SK-N-SH (cell line): ENCODE data around the gene PDE9A. TPM values are rescaled to one million over a fixed set of nuclear protein-coding genes. Genes with fewer than 3 reads are reported as not detected.

Source experiments
- CTCF ChIA-PET: fragments of 300-600, 350-600 bp; formaldehyde crosslinking; extraction: SDS; loops from one replicate; lab custom pipeline; 2021; lab: Yijun Ruan, JAX
- POLR2A ChIA-PET: fragments of 350-600 bp; sonication (Branson Sonifier 250); formaldehyde crosslinking; extraction: SDS; loops from one replicate; lab custom pipeline; 2020; ENCODE audit warnings: antibody characterized with exemption, inconsistent platforms; lab: Yijun Ruan, JAX
- DNase-seq: peaks from one replicate; pipeline ENCODE4 v3.0.0; 2012
- H2AFZ ChIP-seq: fragments of 200-600 bp; sonication (generic); 2 replicates; pipeline ENCODE4 v1.8.1; 2016; ENCODE audit warnings: antibody characterized with exemption, mild to moderate bottlenecking, low read depth
- H3F3A ChIP-seq: fragments of 200-600 bp; sonication (generic); replicated peaks from 2 replicates; pipeline ENCODE3; 2016; ENCODE audit warnings: antibody characterized with exemption, mild to moderate bottlenecking; ENCODE audit not compliant: insufficient read depth
- H3K27ac ChIP-seq, 2 experiments: fragments of 200-500 bp in 1 of 2; fragments of 200-600 bp in 1 of 2; sonication (Bioruptor generic) in 1 of 2; sonication (generic), shearing (Covaris generic) in 1 of 2; 2 replicates each; pipeline versions ENCODE4 v1.5.1 to v1.6.1; 2014 to 2016; ENCODE audit warnings: low read depth in 2 of 2, inconsistent platforms in 1 of 2, low read length in 1 of 2, mild to moderate bottlenecking in 1 of 2, mixed read lengths in 1 of 2
- H3K27me3 ChIP-seq: fragments of 200-600 bp; sonication (generic), shearing (Covaris generic); 2 replicates; pipeline ENCODE4 v1.6.1; 2016; ENCODE audit warnings: mixed run types; ENCODE audit not compliant: insufficient read depth
- H3K36me3 ChIP-seq, 2 experiments: fragments of 200-500 bp in 1 of 2; fragments of 200-600 bp in 1 of 2; sonication (Bioruptor generic) in 1 of 2; sonication (generic) in 1 of 2; replicated peaks in 1 of 2; 2 replicates each; pipeline versions ENCODE3 to v1.5.1; 2014 to 2016; ENCODE audit warnings: low read length in 1 of 2, mild to moderate bottlenecking in 1 of 2; ENCODE audit not compliant: insufficient read depth in 2 of 2, control insufficient read depth in 1 of 2
- H3K4me1 ChIP-seq, 2 experiments: fragments of 200-500 bp in 1 of 2; fragments of 200-600 bp in 1 of 2; sonication (Bioruptor generic) in 1 of 2; sonication (generic), shearing (Covaris generic) in 1 of 2; 2 replicates each; pipeline versions ENCODE4 v1.5.1 to v1.6.1; 2014 to 2016; ENCODE audit warnings: low read depth in 1 of 2, low read length in 1 of 2, mixed run types in 1 of 2; ENCODE audit not compliant: insufficient read depth in 2 of 2, control insufficient read depth in 1 of 2
- H3K4me2 ChIP-seq: fragments of 200-600 bp; sonication (generic), shearing (Covaris generic); 2 replicates; pipeline ENCODE4 v1.6.1; 2017; ENCODE audit warnings: mixed run types
- H3K4me3 ChIP-seq, 2 experiments: fragments of 200-500 bp in 1 of 2; fragments of 200-600 bp in 1 of 2; sonication (Bioruptor generic) in 1 of 2; sonication (generic), shearing (Covaris generic) in 1 of 2; 2 replicates each; pipeline versions ENCODE4 v1.5.1 to v1.8.1; 2014 to 2016; ENCODE audit warnings: low read depth in 2 of 2, inconsistent platforms in 1 of 2, low read length in 1 of 2, mild to moderate bottlenecking in 1 of 2, mixed read lengths in 1 of 2, moderate library complexity in 1 of 2
- H3K79me2 ChIP-seq: fragments of 200-600 bp; sonication (generic); 2 replicates; pipeline ENCODE4 v1.8.1; 2017; ENCODE audit warnings: mild to moderate bottlenecking; ENCODE audit not compliant: insufficient read depth
- H3K9ac ChIP-seq: fragments of 200-600 bp; sonication (generic); 2 replicates; pipeline ENCODE4 v1.6.1; 2017; ENCODE audit warnings: mixed run types
- H3K9me2 ChIP-seq: fragments of 200-600 bp; sonication (generic); 2 replicates; pipeline ENCODE4 v1.6.1; 2017; ENCODE audit warnings: mixed run types
- H3K9me3 ChIP-seq: fragments of 200-600 bp; sonication (generic); 2 replicates; pipeline ENCODE4 v1.6.1; 2017; ENCODE audit warnings: mixed run types, mild to moderate bottlenecking, moderate library complexity
- H4K20me1 ChIP-seq: fragments of 200-600 bp; sonication (generic); 2 replicates; pipeline ENCODE4 v1.6.1; 2017; ENCODE audit warnings: mild to moderate bottlenecking, mixed run types; ENCODE audit not compliant: insufficient read depth
- CHD2 ChIP-seq: fragments of 150-350 bp; IDR thresholded peaks from 2 replicates; pipeline ENCODE4 v1.6.1; 2018; ENCODE audit warnings: low read length; ENCODE audit not compliant: partially characterized antibody
- ELF1 ChIP-seq: IDR thresholded peaks from 2 replicates; pipeline ENCODE4 v1.4.0; 2012
- EP300 ChIP-seq, 2 experiments: IDR thresholded peaks; 2 replicates each; pipeline versions ENCODE4 v1.4.0 to v1.6.1; 2012; ENCODE audit warnings: borderline replicate concordance in 1 of 2, low read depth in 1 of 2, low read length in 1 of 2
- EZH2phosphoT487 ChIP-seq: fragments of 200-600 bp; sonication (generic); IDR thresholded peaks from 2 replicates; pipeline ENCODE4 v1.6.1; 2017; ENCODE audit warnings: low read depth, mixed run types, mild to moderate bottlenecking, antibody characterized with exemption, moderate library complexity, borderline replicate concordance
- FOSL2 ChIP-seq: IDR thresholded peaks from 2 replicates; pipeline ENCODE4 v1.4.0; 2012; ENCODE audit warnings: low read depth, mild to moderate bottlenecking, moderate library complexity, borderline replicate concordance
- FOXJ3 ChIP-seq: sonication (generic); formaldehyde crosslinking; IDR thresholded peaks from 2 replicates; pipeline ENCODE4 v1.5.1; 2020; ENCODE audit warnings: mild to moderate bottlenecking, missing genetic modification reagents
- GABPA ChIP-seq: IDR thresholded peaks from 2 replicates; pipeline ENCODE4 v1.4.0; 2012; ENCODE audit warnings: low read depth, mild to moderate bottlenecking
- GATA2 ChIP-seq: sonication (generic); formaldehyde crosslinking; IDR thresholded peaks from 2 replicates; pipeline ENCODE4 v1.5.0; 2020; ENCODE audit warnings: mild to moderate bottlenecking, missing genetic modification reagents
- RAD21 ChIP-seq: IDR thresholded peaks from 2 replicates; pipeline ENCODE4 v1.6.1; 2012; ENCODE audit warnings: mild to moderate bottlenecking, low read length
- RCOR1 ChIP-seq: fragments of 150-350 bp; IDR thresholded peaks from 2 replicates; pipeline ENCODE4 v1.6.1; 2017; ENCODE audit warnings: antibody characterized with exemption, low read length
- RXRA ChIP-seq: IDR thresholded peaks from 2 replicates; pipeline ENCODE4 v1.4.0; 2012; ENCODE audit warnings: low read depth, mild to moderate bottlenecking, borderline replicate concordance
- SIN3A ChIP-seq: IDR thresholded peaks from 2 replicates; pipeline ENCODE4 v1.6.1; 2012; ENCODE audit warnings: low read depth, mild to moderate bottlenecking, low read length, moderate library complexity, borderline replicate concordance
- TAF1 ChIP-seq: IDR thresholded peaks from 2 replicates; pipeline ENCODE4 v1.6.1; 2012; ENCODE audit warnings: low read depth, mild to moderate bottlenecking, low read length, moderate library complexity, borderline replicate concordance
- TCF12 ChIP-seq: IDR thresholded peaks from 2 replicates; pipeline ENCODE4 v1.4.0; 2012
- YY1 ChIP-seq: IDR thresholded peaks from 2 replicates; pipeline ENCODE4 v1.4.0; 2012; ENCODE audit warnings: low read depth, mild to moderate bottlenecking
- WGBS: methylation state at CpG from one replicate; pipeline ENCODE4 v1.1.6; 2017; ENCODE audit warnings: low lambda C conversion rate; 5-methylcytosine and 5-hydroxymethylcytosine counted together
- polyA plus RNA-seq, 3 experiments: library from polyadenylated mRNA; depleted of rRNA; stranded (reverse); fragments of >200 nt; gene quantifications; 2 replicates each; pipeline ENCODE4 v1.2.3, GENCODE V29; 2012
- TF ChIP-seq, protein P1 (sequence below): fragments of 150-350 bp; IDR thresholded peaks from 2 replicates; pipeline ENCODE4 v1.6.1; 2016; ENCODE audit warnings: mild to moderate bottlenecking, low read depth, low read length
- TF ChIP-seq, protein P2 (sequence below): IDR thresholded peaks from 2 replicates; pipeline ENCODE4; 2012
- TF ChIP-seq, protein P3 (sequence below): IDR thresholded peaks from 2 replicates; pipeline ENCODE4 v1.6.1; 2012; ENCODE audit warnings: mild to moderate bottlenecking, low read depth, low read length, moderate library complexity
- TF ChIP-seq, protein P4 (sequence below): IDR thresholded peaks from 2 replicates; pipeline ENCODE4 v1.4.0; 2012; ENCODE audit warnings: low read depth
- TF ChIP-seq, protein P5 (sequence below): IDR thresholded peaks from 2 replicates; pipeline ENCODE4 v1.4.0; 2012; ENCODE audit warnings: low read depth, borderline replicate concordance

Gene PDE9A
- polyA plus RNA-seq, 1 of the 3 experiments (the other 2 are of a cell fraction), result 0.28 TPM

DNA sequence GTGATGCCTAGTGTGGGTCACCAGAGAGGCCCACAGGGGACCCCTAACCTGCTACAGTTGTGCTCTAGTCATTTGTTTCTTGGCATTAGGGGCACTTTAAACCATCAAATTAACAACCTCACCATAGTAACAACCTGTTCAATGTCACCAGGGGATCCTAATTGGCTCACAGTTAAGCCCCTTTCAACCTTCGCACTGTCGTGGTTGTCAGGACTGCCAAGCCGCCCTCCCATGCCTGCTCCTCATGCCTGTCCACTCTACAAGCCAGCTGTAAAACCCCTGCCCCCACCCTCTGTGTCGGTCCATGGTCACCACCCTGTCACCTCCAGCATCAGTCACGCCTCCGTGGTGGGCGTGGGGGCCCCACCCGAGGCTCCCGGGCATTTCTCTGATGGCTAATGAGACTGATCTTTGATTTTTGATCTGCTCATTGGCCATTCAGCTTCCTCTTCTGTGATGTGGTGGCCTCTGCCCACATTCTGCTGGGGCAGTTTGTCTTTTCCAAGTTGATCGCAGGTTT, 129.4 kb downstream of the PDE9A start (continued):
- no peak for TF ChIP-seq RAD21
- TF ChIP-seq, protein P1, sequence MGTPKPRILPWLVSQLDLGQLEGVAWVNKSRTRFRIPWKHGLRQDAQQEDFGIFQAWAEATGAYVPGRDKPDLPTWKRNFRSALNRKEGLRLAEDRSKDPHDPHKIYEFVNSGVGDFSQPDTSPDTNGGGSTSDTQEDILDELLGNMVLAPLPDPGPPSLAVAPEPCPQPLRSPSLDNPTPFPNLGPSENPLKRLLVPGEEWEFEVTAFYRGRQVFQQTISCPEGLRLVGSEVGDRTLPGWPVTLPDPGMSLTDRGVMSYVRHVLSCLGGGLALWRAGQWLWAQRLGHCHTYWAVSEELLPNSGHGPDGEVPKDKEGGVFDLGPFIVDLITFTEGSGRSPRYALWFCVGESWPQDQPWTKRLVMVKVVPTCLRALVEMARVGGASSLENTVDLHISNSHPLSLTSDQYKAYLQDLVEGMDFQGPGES, result no peak
- TF ChIP-seq YY1, result no peak
- no peak for TF ChIP-seq FOXJ3 (CRISPR knock-in tag)
- TF ChIP-seq, all 33 proteins: peak for 0

DNA sequence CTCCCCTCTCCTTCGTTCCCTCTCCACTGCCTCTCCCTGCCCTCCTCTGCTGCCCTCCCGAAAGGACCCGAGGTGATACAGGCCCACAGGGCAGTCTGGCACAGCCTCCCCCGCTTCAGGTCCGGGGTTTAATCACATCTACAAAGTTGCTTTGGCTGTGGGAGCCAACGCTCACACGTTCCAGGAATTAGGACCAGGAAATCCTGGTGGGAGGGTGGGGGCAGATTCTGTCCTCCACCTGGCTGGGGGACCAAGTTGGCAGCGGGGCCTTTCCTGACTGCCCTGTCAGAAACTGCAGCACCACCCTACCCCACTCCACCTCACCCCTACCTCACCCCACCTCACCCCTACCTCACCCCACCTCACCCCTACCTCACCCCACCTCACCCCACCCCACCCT, 130.9 kb downstream of the PDE9A start:
- Histone ChIP-seq H2AFZ (no peak overlapping the region), H3K27ac (no peak overlapping the region), H3K4me1 (peaks cover 0 to 26% of the 10 kb centered on the region in 2 experiments; a peak in 1 of 4 replicates), H3K9me3 (no peaks in the 10 kb centered on the region), H3K79me2 (no peaks in the 10 kb centered on the region), H3K9ac (no peak overlapping the region), H3K27me3 (no peaks in the 10 kb centered on the region; the same call in 1 of the 2 replicates), H3K9me2 (no peaks in the 10 kb centered on the region), H3K4me3 (no peak overlapping the region), H3K36me3 (no peaks in the 10 kb centered on the region), H3K4me2 (no peak overlapping the region), H3F3A (no peaks in the 10 kb centered on the region), H4K20me1 (no peaks in the 10 kb centered on the region)
- whole genome bisulfite sequencing, result 56% methylated on average over 8 of the region's 8 CpGs
- CTCF ChIA-PET, result no interaction called here
- DNase-seq, result peak; percentile 28
- POLR2A ChIA-PET, result no interaction called here
- TF ChIP-seq EZH2phosphoT487 (no peak), FOSL2 (no peak), TAF1 (no peak), SIN3A (no peak), EP300 (IDR thresholded peaks at IDR 0.05; ENCODE audit: borderline replicate concordance in 1 of 2, low read depth in 1 of 2, low read length in 1 of 2) (no peak), CHD2 (no peak), RCOR1 (no peak), YY1 (no peak), GABPA (no peak), RXRA (no peak), GATA2 (CRISPR knock-in tag) (no peak), TCF12 (no peak), ELF1 (no peak)
- TF ChIP-seq, protein P2, sequence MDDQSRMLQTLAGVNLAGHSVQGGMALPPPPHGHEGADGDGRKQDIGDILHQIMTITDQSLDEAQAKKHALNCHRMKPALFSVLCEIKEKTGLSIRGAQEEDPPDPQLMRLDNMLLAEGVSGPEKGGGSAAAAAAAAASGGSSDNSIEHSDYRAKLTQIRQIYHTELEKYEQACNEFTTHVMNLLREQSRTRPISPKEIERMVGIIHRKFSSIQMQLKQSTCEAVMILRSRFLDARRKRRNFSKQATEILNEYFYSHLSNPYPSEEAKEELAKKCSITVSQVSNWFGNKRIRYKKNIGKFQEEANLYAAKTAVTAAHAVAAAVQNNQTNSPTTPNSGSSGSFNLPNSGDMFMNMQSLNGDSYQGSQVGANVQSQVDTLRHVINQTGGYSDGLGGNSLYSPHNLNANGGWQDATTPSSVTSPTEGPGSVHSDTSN, result no peak
- TF ChIP-seq, protein P1, result no peak
- TF ChIP-seq, protein P3, sequence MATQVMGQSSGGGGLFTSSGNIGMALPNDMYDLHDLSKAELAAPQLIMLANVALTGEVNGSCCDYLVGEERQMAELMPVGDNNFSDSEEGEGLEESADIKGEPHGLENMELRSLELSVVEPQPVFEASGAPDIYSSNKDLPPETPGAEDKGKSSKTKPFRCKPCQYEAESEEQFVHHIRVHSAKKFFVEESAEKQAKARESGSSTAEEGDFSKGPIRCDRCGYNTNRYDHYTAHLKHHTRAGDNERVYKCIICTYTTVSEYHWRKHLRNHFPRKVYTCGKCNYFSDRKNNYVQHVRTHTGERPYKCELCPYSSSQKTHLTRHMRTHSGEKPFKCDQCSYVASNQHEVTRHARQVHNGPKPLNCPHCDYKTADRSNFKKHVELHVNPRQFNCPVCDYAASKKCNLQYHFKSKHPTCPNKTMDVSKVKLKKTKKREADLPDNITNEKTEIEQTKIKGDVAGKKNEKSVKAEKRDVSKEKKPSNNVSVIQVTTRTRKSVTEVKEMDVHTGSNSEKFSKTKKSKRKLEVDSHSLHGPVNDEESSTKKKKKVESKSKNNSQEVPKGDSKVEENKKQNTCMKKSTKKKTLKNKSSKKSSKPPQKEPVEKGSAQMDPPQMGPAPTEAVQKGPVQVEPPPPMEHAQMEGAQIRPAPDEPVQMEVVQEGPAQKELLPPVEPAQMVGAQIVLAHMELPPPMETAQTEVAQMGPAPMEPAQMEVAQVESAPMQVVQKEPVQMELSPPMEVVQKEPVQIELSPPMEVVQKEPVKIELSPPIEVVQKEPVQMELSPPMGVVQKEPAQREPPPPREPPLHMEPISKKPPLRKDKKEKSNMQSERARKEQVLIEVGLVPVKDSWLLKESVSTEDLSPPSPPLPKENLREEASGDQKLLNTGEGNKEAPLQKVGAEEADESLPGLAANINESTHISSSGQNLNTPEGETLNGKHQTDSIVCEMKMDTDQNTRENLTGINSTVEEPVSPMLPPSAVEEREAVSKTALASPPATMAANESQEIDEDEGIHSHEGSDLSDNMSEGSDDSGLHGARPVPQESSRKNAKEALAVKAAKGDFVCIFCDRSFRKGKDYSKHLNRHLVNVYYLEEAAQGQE, result no peak
- TF ChIP-seq, protein P4, sequence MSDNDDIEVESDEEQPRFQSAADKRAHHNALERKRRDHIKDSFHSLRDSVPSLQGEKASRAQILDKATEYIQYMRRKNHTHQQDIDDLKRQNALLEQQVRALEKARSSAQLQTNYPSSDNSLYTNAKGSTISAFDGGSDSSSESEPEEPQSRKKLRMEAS, result no peak
- TF ChIP-seq, protein P5, sequence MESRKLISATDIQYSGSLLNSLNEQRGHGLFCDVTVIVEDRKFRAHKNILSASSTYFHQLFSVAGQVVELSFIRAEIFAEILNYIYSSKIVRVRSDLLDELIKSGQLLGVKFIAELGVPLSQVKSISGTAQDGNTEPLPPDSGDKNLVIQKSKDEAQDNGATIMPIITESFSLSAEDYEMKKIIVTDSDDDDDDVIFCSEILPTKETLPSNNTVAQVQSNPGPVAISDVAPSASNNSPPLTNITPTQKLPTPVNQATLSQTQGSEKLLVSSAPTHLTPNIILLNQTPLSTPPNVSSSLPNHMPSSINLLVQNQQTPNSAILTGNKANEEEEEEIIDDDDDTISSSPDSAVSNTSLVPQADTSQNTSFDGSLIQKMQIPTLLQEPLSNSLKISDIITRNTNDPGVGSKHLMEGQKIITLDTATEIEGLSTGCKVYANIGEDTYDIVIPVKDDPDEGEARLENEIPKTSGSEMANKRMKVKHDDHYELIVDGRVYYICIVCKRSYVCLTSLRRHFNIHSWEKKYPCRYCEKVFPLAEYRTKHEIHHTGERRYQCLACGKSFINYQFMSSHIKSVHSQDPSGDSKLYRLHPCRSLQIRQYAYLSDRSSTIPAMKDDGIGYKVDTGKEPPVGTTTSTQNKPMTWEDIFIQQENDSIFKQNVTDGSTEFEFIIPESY, result no peak
